CD4-positive, alpha-beta T cell treated with Interleukin-12 subunit alpha and Interleukin-12 subunit beta, for 1 hour (primary cell): ENCODE results near the gene ZNF407.

Source experiments
- DNase-seq: peaks from one replicate; pipeline ENCODE4 v3.0.0-alpha.2; 2020

Gene ZNF407

GRCh38 chr18:75063615-75064512 lies 466.2 kb downstream of the ZNF407 start:
- no peak for DNase-seq

- no peak for DNase-seq
Measured at GRCh38 chr18:75064513-75064905, 466.8 kb downstream of the ZNF407 start.

GRCh38 chr18:75065251-75066000 lies 467.8 kb downstream of the ZNF407 start:
- no peak for DNase-seq

GRCh38 chr18:75066021-75066880 lies 468.6 kb downstream of the ZNF407 start:
- DNase-seq, result no peak

- no peak for DNase-seq
Measured at GRCh38 chr18:75066936-75067335, 469.3 kb downstream of the ZNF407 start.

GRCh38 chr18:75067996-75068645 lies 470.5 kb downstream of the ZNF407 start:
- no peak for DNase-seq

- DNase-seq, result no peak
Measured at GRCh38 chr18:75068682-75069435, 471.2 kb downstream of the ZNF407 start.

- no peak for DNase-seq
Measured at GRCh38 chr18:75070235-75070624, 472.6 kb downstream of the ZNF407 start.

GRCh38 chr18:75070625-75071483 lies 473.2 kb downstream of the ZNF407 start:
- peak; percentile 71 for DNase-seq

GRCh38 chr18:75071484-75071785 lies 473.8 kb downstream of the ZNF407 start:
- no peak for DNase-seq

GRCh38 chr18:75071866-75072671 lies 474.4 kb downstream of the ZNF407 start:
- DNase-seq, result no peak

- no peak for DNase-seq
Measured at GRCh38 chr18:75072672-75073371, 475.2 kb downstream of the ZNF407 start.

GRCh38 chr18:75073654-75074053 lies 476.0 kb downstream of the ZNF407 start:
- DNase-seq, result no peak

- DNase-seq, result no peak
Measured at GRCh38 chr18:75074196-75075015, 476.7 kb downstream of the ZNF407 start.

- no peak for DNase-seq
Measured at GRCh38 chr18:75075016-75075305, 477.3 kb downstream of the ZNF407 start.

- DNase-seq, result no peak
Measured at GRCh38 chr18:75075429-75075841, 477.8 kb downstream of the ZNF407 start.

- DNase-seq, result no peak
Measured at GRCh38 chr18:75076286-75076685, 478.6 kb downstream of the ZNF407 start.

GRCh38 chr18:75081486-75081885 lies 483.8 kb downstream of the ZNF407 start:
- DNase-seq, result no peak

GRCh38 chr18:75083131-75083530 lies 485.5 kb downstream of the ZNF407 start:
- no peak for DNase-seq
